ENCODE data around the gene BCL11A. TPM values are rescaled to one million over a fixed set of nuclear protein-coding genes. Genes with fewer than 3 reads are reported as not detected.

The BCL11A gene
- total RNA-seq, 1 experiment from 2014 or later = 91.4 TPM

- Histone ChIP-seq H4K20me1 (ENCODE audit: control insufficient read depth, insufficient read depth, insufficient read length) (no peaks in the 10 kb centered on the region), H3K9me3 (ENCODE audit: control insufficient read depth, low read depth, low read length) (no peaks in the 10 kb centered on the region)
Measured at GRCh38 chr2:60405271-60405919, 148.1 kb downstream of the BCL11A start.

More at GRCh38 chr2:60405271-60405919, 148.1 kb downstream of the BCL11A start:
- H2BK12ac ChIP-seq (ENCODE audit: insufficient read length, low read depth, low read length) = no peak overlapping the region
- WGBS (ENCODE audit: extremely low coverage, insufficient read length, low lambda C conversion rate) = no CpG with 5 or more reads among the region's 7 CpGs
- H3K4me2 ChIP-seq (ENCODE audit: insufficient read depth, insufficient read length, low read length) = no peak overlapping the region
- no peak overlapping the region for H3K23ac ChIP-seq (ENCODE audit: insufficient read length, low read depth, low read length)
- H4K5ac ChIP-seq (ENCODE audit: insufficient read length, low read depth, low read length) = no peak overlapping the region
- H3K9me3 Mint-ChIP-seq = no peaks in the 10 kb centered on the region
- H3K27ac ChIP-seq (ENCODE audit: insufficient read length, low read depth, low read length) = no peak overlapping the region
- no peak overlapping the region for H4K91ac ChIP-seq (ENCODE audit: insufficient read length, low read depth, low read length)
- H3K4me1 Mint-ChIP-seq = peaks cover 34 to 49% of the 10 kb centered on the region in 2 experiments
- no peak overlapping the region for H3K9ac ChIP-seq (ENCODE audit: extremely low read depth, insufficient read length, low read length)
- H3K27ac Mint-ChIP-seq = no peak overlapping the region; a peak in 1 of 7 replicates
- no peak overlapping the region for H3K56ac ChIP-seq (ENCODE audit: insufficient read length, low read depth, low read length)
- no peak for TF ChIP-seq CTCF (conservative IDR thresholded peaks at IDR 0.05)
- no peak overlapping the region for H4K8ac ChIP-seq (replicated peaks; ENCODE audit: insufficient read length, low read depth, low read length)
- H2AFZ ChIP-seq (ENCODE audit: low read length) = no peak overlapping the region
- no peaks in the 10 kb centered on the region for H3K23me2 ChIP-seq (ENCODE audit: insufficient read length, low read depth, low read length, poor library complexity, severe bottlenecking)
- no peak for DNase-seq
- no peak overlapping the region for H2BK5ac ChIP-seq (ENCODE audit: insufficient read length, low read length)
- no peak overlapping the region for H3T11ph ChIP-seq (ENCODE audit: low read length)
- H3K79me1 ChIP-seq (ENCODE audit: insufficient read depth, low read depth, low read length, poor library complexity, severe bottlenecking) = no peaks in the 10 kb centered on the region
- no peaks in the 10 kb centered on the region for H3K79me2 ChIP-seq (ENCODE audit: insufficient read depth, low read length)
- H3K18ac ChIP-seq (ENCODE audit: insufficient read length, low read depth, low read length) = no peak overlapping the region
- H2BK120ac ChIP-seq (ENCODE audit: low read depth, low read length, poor library complexity, severe bottlenecking) = no peak overlapping the region
- H2BK20ac ChIP-seq (ENCODE audit: low read depth, low read length, poor library complexity, severe bottlenecking) = no peak overlapping the region
- no peaks in the 10 kb centered on the region; a peak in 1 of 7 replicates for H3K36me3 Mint-ChIP-seq (ENCODE audit: insufficient read depth in 1 of 3, low read depth in 3 of 3)
- peaks cover 15% of the 10 kb centered on the region for H3K27me3 Mint-ChIP-seq (ENCODE audit: low read depth)
- H2BK15ac ChIP-seq (ENCODE audit: low read depth, low read length) = no peak overlapping the region
- no peak overlapping the region for H3K14ac ChIP-seq (ENCODE audit: insufficient read depth, low read length)
- peaks cover 3% of the 10 kb centered on the region; the same call in 1 of the 2 replicates for H3K4me1 ChIP-seq (ENCODE audit: insufficient read depth, low read length)
- H2AK5ac ChIP-seq (ENCODE audit: insufficient read length, low read length) = no peak overlapping the region
- H3K4me3 Mint-ChIP-seq = no peak overlapping the region
- H3K27me3 ChIP-seq (ENCODE audit: insufficient read depth, low read length) = peaks cover 1% of the 10 kb centered on the region; the same call in 1 of the 2 replicates
- no peak overlapping the region for H3K4ac ChIP-seq (ENCODE audit: low read depth, low read length)

Other genes starting within 250 kb of the BCL11A start
- gene PAPOLG, start 202.6 kb upstream of the BCL11A start, total RNA-seq (2021) = 19.2 and 21.1 TPM in 2 replicates